Suppressor macrophage treated with lipopolysaccharide for 4 hours (primary cell): ENCODE data around the gene WNT3A.

ENCODE experiments used
- DNase-seq: peaks from one replicate; pipeline ENCODE4 v3.0.0-alpha.2; 2020

The WNT3A gene

GRCh38 chr1:228000416-228000815, 6.4 kb upstream of the WNT3A start:
- DNase-seq: no peak

- no peak for DNase-seq
Observed at GRCh38 chr1:228000836-228001563, 5.8 kb upstream of the WNT3A start.

- DNase-seq: no peak
Observed at GRCh38 chr1:228001738-228002535, 4.9 kb upstream of the WNT3A start.

- no peak for DNase-seq
Observed at GRCh38 chr1:228002792-228003191, 4.0 kb upstream of the WNT3A start.

GRCh38 chr1:228003461-228004330, 3.1 kb upstream of the WNT3A start:
- no peak for DNase-seq

- DNase-seq: peak; percentile 20
Observed at GRCh38 chr1:228004331-228004855, 2.4 kb upstream of the WNT3A start.

GRCh38 chr1:228004856-228005462, 1.8 kb upstream of the WNT3A start:
- no peak for DNase-seq

GRCh38 chr1:228005511-228006033, 1.2 kb upstream of the WNT3A start:
- DNase-seq: no peak

GRCh38 chr1:228006034-228006785, 588 bp upstream of the WNT3A start:
- DNase-seq: no peak

GRCh38 chr1:228007049-228007800, 427 bp downstream of the WNT3A start:
- no peak for DNase-seq

GRCh38 chr1:228007801-228008341, 1.1 kb downstream of the WNT3A start:
- no peak for DNase-seq

- DNase-seq: no peak
Observed at GRCh38 chr1:228008391-228009115, 1.8 kb downstream of the WNT3A start.

GRCh38 chr1:228009116-228009827, 2.5 kb downstream of the WNT3A start:
- DNase-seq: no peak

- DNase-seq: no peak
Observed at GRCh38 chr1:228009828-228010775, 3.3 kb downstream of the WNT3A start.

- no peak for DNase-seq
Observed at GRCh38 chr1:228010921-228011320, 4.1 kb downstream of the WNT3A start.

GRCh38 chr1:228011721-228012311, 5.0 kb downstream of the WNT3A start:
- no peak for DNase-seq

GRCh38 chr1:228012555-228012954, 5.8 kb downstream of the WNT3A start:
- no peak for DNase-seq
